AML-193 (cell line): ENCODE data around the gene UBTF.
"Not testable (repeated sequence)": the region's sequence is repeated elsewhere in the genome, so short reads cannot be mapped to it uniquely, and the experiment has no call there.

Experiments
- DNase-seq, 2 experiments: peaks; one replicate each; lab custom pipeline; 2025; lab: John Stamatoyannopoulos, UW

The UBTF gene

GRCh38 chr17:44241106-44241624 lies 21.7 kb upstream of the UBTF start:
- peak in 1 of 2 experiments; percentile 21 for DNase-seq

GRCh38 chr17:44237886-44238285 lies 18.4 kb upstream of the UBTF start:
- DNase-seq = not testable (repeated sequence)

GRCh38 chr17:44236444-44236991 lies 17.0 kb upstream of the UBTF start:
- no peak for DNase-seq

- no peak for DNase-seq
Observed at GRCh38 chr17:44235583-44235936, 16.1 kb upstream of the UBTF start.

GRCh38 chr17:44233582-44233981 lies 14.1 kb upstream of the UBTF start:
- no peak for DNase-seq

GRCh38 chr17:44232061-44232460 lies 12.6 kb upstream of the UBTF start:
- no peak for DNase-seq

- no peak for DNase-seq
Observed at GRCh38 chr17:44230140-44230539, 10.7 kb upstream of the UBTF start.

GRCh38 chr17:44229090-44229489 lies 9.6 kb upstream of the UBTF start:
- DNase-seq = no peak

GRCh38 chr17:44223541-44224071 lies 4.1 kb upstream of the UBTF start:
- DNase-seq = no peak

GRCh38 chr17:44222112-44222869 lies 2.8 kb upstream of the UBTF start:
- peak; percentile 46 to 58 for DNase-seq

- DNase-seq = no peak
Observed at GRCh38 chr17:44221862-44222111, 2.3 kb upstream of the UBTF start.

GRCh38 chr17:44221084-44221861 lies 1.8 kb upstream of the UBTF start:
- peak; percentile 57 to 59 for DNase-seq

- DNase-seq = peak in 1 of 2 experiments; percentile 21
Observed at GRCh38 chr17:44220213-44221083, 973 bp upstream of the UBTF start.

- DNase-seq = peak; percentile 51 to 57
Observed at GRCh38 chr17:44219108-44219615, 313 bp downstream of the UBTF start.

GRCh38 chr17:44218344-44219107 lies 949 bp downstream of the UBTF start:
- peak; percentile 77 to 81 for DNase-seq

- no peak for DNase-seq
Observed at GRCh38 chr17:44217738-44218343, 1.6 kb downstream of the UBTF start.

- DNase-seq = no peak
Observed at GRCh38 chr17:44216694-44217093, 2.8 kb downstream of the UBTF start.

GRCh38 chr17:44216173-44216572 lies 3.3 kb downstream of the UBTF start:
- no peak for DNase-seq

- DNase-seq = no peak
Observed at GRCh38 chr17:44214896-44215295, 4.6 kb downstream of the UBTF start.

- DNase-seq = no peak
Observed at GRCh38 chr17:44214230-44214494, 5.3 kb downstream of the UBTF start.
